Activated CD8-positive, alpha-beta memory T cell treated with anti-CD3 and anti-CD28 coated beads, Interleukin-2, amount 50 U/mL, for 24 hours (primary cell): Measurements from ENCODE around the gene KRTAP17-1.
"Not testable (repeated sequence)": the region's sequence is repeated elsewhere in the genome, so short reads cannot be mapped to it uniquely, and the experiment has no call there.

Experiments used
- DNase-seq: peaks from one replicate; pipeline ENCODE4 v3.0.0-alpha.2; 2020; ENCODE audit errors: extremely low read depth

The KRTAP17-1 gene, protein sequence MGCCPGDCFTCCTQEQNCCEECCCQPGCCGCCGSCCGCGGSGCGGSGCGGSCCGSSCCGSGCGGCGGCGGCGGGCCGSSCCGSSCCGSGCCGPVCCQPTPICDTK

DNA sequence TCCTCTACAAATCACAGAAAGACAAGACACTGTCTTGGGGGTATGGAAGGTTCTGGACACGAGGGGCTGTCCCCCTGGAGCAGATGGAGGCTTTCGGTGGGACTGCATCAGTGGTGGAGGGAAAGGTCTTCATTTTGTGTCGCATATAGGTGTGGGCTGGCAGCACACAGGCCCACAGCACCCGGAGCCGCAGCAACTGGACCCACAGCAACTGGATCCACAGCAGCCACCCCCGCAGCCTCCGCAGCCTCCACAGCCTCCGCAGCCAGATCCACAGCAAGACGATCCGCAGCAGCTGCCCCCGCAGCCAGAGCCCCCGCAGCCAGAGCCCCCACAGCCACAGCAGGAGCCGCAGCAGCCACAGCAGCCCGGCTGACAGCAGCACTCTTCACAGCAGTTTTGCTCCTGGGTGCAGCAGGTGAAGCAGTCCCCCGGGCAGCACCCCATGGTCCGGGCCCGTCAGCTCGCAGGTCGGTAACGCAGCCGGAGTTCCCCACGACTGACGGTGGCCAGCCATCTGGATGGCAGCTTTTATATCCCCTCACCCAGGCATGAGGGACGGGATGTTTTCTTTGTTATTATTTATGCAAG is at the start of gene KRTAP17-1:
TSS of gene KRTAP17-1 (minus strand) at position 507 of the 591 bp plus-strand sequence. CDS start at position 447, 60 bp downstream.
- no peak for DNase-seq

DNA sequence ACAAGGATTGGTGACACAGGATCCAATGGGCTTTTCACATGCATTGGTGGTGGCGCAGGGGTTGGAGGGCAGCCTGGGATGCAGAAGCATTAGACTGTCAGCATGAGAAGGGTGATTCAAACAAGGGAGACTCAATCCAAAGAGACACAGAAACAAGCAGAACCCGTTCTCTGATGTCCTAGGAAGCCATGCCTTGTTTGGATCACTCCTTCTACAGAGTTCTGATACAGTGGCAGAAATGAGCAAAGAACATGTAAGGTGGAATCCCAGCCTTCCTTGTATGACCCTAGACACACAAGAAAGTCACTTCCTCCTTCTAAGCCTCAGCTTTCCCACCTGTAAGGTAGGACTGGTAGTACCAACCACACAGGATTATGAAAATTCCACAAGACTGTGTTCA is 48.4 kb upstream of the KRTAP17-1 start:
- no peak for DNase-seq

DNA sequence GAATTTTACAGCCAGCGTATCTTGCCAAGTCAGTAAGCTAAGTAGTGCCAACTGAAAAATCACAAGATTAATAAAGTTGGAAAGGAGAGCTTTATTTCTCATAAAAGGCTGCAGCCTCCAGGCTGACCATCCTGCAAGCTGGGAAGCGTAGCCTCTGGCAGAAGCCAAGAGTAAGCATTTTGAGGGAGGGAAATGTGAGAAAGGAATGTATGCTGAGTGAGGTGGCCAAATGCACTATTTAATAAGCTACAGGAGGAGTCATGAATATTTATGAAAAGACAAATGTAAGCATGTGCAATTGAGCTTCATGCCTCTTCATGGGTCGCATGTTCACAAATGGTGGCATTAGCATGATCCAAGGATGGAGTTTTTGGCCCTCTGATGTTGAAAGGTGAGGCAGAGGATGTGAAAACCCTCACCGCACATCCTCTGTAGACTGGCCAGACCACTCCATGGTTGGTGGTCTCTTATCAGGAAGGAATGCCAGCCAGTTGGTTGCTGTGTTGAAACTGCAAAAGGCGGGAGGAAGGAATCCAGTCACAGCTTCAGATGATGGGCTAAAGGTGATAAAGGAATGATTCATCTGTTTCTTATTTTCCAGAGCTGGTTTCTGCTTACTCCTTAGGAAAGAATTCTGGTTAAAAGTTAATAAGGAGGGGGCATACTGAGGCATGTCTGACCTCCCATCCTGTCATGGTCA is 44.9 kb upstream of the KRTAP17-1 start:
- DNase-seq, result no peak

DNA sequence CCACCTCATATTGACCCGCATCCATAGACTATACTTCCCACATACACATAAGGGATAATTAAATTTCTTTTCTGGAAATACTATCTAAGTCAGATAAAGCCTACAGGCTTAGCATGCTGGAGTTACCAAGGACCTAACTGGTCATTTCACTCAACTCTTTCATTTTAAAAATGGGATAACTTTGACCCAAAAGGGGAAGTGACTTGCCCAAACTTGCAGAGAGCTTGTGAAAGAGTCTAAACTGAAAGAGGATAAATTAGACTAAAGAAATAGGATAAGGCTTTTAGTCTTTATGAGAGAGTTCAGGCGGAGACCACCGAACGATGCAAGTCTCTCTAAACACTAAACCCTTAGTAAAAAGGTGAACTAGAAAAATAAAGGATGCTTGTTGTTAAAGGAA is 39.0 kb upstream of the KRTAP17-1 start:
- no peak for DNase-seq

DNA sequence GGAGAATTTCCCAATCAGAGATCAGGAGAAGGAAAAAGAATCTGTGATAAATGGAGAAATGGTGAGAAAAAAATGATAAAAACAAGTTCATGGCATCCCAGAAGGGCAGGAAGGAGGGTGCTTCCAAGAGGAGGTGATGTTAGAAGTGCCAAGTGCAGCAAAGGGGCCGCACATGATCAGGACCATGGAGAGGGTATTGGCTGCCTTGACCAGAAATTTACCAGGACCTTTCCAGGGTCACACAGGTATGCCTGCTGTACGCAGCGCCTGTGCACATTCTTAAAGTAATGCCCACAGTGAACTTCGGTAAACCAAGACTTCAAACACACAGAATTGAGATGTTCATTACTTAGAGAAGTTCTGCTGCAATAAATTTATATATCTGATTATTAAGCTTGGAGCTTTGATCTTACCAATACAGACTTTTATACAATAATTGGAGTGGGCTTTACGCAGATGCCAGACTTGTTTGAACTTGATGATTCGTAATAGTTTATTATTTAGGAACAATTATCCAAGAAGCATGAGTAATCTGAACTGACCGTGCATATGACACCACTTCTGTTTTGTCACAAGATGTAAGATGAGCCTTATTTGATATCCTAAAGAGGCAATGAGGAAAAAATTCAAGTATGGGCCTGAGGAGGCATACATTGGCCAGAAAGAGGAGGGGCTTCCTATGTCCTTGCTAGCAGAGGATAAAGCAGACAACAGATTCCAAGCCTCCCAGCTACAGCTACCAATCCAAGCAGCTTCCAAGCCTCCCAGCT is 37.3 kb upstream of the KRTAP17-1 start:
- DNase-seq, result no peak

DNA sequence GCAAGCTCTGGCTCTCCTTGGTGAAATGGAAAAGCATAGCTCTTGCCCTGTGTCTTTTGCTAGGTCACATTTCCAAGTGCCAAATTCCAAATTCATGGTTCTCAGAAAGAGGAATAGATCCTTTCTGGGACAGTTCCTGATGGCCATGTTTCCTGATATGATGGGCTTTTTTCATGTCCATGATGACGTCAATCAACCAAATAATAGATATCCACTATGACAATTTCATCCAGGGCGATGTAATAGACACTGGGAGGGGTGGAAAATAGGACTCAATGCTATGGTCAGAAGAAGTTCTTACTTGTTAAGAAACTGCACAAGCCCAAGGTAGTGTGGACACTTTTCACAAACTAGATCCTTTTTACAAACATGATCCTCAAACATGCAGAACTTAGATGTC is 35.7 kb upstream of the KRTAP17-1 start:
- no peak for DNase-seq

DNA sequence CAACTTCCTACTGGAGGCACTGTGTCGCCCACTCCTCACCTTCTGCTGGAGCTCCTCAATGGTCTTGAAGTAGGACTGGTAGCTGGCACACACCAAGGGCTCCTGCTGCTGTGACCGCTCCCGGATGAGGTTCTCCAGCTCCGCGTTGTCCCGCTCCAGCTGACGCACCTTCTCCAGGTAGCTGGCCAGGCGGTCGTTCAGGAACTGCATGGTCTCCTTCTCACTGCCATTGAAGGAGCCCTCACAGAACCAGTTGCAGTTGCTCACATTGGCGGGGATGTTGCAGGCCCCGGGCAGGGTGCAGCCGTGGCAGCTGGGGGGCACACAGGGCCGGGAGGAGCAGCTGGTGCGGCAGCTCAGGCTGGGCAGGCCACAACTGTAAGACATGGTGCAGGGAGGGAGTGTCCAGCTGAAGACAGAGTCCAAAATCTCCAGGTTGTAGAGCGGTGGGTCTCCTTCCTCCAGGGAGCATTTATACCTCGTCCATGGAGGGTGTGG is 34.9 kb upstream of the KRTAP17-1 start, which contains the start of gene KRT33A:
TSS of gene KRT33A (minus strand) at position 448 of the 498 bp plus-strand sequence. CDS start at position 387, 61 bp downstream.
- not testable (repeated sequence) for DNase-seq

DNA sequence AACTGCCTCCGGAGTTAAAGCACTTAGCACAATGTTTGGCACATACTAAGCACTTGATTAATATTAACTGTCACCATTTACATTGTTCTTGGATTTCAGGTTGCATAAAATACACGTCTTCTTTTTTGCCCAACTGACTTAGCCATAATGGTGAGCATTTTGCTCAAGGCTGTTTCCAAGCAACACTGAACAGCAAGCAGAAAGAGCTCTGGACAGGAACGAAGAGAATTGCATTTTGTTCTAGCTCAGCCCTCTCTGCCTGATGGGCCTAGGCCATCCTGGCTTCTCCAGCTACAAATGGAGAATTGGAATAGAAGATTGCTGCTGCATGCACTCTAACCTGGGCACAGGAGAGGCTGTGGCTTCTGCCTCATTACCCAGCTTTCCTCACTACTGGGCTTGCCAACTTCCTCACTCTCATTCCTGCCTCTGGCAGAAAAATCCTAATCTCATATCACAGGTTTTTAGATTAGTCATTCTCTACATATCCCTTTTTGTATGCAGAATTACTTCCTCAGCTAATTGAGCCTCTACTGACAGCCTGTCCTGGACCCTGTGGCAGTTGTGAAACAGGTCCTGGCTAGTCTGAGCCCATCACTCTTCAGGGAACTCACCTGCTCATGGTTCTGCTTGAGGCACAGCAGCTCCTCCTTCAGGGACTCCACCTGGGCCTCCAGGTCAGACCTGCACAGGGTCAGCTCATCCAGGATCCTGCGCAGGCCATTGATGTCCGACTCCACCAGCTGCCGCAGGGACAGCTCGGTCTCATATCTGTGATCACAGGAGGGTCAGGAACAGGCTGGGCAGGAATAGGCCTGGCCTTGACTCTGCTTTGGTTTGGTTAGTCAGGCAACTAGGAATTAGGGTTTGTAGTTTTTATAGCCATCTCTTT is 32.6 kb upstream of the KRTAP17-1 start:
- no peak for DNase-seq

DNA sequence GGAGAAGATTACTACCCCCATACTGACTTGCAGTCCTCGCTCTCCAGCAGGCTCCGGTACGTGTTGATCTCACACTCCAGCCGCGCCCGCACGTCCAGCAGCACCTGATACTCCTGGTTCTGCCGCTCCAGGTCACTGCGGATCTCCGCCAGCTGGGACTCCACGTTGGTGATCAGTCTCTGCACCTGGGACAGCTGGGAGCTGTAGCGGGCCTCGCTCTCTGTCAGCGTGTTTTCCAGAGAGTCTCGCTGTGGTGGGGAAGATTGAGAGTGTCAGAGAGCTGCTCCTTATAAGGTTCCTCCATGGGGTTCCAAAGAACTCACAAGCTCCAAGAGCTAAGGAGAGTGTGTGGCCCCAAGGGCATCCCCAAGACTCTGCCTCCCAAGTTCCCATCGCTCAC is 30.9 kb upstream of the KRTAP17-1 start:
- not testable (repeated sequence) for DNase-seq

DNA sequence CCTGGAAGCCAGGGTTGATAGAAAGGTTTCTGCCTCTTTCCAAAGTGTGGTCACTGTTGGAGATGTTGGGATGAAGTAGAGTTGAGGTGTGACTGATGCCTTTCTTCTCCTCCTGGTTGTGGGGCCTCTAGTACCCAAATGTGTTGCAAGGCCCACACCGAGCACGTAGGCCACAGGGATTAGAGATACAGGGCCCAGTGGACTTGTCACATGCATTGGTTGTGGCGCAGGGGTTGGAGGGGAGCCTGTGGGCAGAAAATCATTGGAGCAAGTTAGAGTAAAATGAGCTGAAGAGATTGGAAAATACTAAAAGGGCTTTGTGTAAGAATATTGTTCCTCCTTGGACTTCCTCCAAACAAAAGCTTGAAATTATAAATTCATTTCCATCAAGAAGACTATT is 30.5 kb upstream of the KRTAP17-1 start:
- DNase-seq, result no peak

DNA sequence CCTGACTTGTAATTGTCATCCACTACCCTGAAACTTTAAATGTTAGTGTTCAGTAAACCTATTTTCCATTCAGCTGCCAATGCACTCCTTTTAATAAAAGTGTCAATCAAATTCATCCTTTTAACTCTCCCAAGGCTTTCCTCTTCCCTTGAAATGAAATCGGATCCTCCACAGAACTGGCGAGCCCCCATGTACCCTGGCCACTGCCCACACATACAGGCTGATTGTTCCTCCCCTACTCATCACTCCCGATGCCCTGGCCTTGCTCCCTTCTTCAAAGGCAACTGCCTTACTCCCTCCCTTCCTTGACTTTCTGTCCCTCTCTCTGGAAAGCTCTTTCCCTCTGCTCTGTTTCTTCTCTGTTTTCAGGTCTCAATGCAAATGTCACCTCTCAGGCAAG is 27.5 kb upstream of the KRTAP17-1 start:
- DNase-seq, result no peak

DNA sequence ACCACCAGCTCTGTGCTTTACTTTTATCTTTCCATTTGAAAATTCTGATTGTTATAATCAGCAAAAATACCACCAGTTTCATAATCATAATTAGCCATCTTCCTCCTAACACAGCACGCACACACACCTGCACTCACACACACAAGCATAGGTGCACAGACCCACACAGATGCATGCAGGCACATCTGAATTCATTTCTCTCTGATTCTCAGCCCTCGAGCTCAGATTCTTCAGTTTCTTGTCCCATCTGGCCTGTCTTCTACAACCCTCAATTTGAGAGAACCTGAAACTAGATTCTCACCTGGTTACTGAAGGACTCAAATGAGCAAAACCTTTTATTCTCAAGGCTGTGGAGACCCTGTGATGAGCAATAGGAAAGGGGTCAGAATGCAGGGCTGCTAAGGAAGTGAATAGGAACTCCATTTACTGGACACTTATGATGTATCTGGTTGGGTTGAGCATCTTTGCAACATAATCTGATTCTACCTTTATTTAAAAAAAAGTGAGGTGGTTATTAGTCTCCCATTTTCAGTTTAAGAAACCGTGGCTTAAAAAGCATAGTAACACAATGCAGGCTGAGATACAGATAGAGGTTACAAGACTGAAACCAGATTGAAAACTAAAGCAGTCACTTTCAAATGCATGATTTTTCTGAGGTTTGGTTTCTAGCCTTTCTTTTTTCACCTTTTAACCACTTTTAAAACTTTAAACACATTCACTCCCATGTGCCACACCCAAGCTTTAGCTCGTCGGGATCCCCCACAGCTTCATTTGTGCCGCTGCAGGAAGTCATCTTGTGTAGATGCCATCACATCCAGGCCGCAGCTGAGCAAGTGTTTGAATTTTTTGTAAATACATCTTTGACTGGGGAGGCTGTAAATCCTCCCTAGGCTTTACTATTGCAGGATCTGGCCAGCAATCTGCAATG is 25.7 kb upstream of the KRTAP17-1 start:
- no peak for DNase-seq

DNA sequence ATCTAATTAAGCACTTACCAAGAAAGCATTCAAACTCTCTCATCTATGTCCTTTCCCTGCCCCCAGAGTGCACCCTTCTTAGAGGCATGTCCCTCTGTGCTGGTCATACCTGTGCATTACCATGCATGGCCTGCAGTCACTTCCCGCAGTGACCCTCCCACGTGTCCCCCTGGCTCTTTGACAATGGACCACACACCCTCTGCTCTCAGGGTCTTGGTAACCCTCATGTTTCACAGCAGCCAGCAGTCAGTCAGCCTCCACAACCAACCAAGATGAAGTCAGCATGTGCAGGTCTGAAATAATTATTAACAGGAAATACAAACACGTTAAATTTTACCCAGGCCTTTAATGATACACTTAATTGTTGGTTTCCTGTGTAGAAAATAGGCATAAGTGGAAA is 25.0 kb upstream of the KRTAP17-1 start:
- DNase-seq, result no peak

DNA sequence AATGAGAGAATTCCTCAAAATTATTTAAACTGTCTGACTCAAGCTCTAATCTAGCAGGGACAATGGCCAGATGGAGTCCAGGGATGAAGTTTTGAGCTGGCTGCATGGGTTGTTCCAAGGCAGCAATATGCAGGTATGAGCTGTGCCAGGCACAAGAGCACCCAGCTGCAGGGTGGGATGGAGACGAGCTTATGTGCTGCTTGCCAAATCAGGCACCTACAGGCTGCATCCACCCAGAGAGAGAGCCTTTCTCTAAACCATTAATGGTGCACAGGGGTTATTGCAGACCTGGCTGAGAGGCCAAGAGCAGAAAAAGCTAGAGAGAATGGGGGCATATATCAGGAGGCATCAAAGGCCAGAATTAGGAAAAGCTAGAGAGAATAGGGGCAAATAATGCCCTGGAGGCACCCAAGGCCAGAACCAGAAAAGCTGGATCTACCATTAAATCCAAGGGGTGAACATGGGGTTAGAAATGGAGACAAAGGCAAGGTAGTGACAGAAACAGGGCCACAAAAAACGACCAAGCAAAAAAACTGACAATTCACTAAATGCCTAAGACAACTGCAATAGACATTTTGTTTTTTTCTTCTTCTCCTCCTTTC is 24.2 kb upstream of the KRTAP17-1 start:
- DNase-seq, result no peak

DNA sequence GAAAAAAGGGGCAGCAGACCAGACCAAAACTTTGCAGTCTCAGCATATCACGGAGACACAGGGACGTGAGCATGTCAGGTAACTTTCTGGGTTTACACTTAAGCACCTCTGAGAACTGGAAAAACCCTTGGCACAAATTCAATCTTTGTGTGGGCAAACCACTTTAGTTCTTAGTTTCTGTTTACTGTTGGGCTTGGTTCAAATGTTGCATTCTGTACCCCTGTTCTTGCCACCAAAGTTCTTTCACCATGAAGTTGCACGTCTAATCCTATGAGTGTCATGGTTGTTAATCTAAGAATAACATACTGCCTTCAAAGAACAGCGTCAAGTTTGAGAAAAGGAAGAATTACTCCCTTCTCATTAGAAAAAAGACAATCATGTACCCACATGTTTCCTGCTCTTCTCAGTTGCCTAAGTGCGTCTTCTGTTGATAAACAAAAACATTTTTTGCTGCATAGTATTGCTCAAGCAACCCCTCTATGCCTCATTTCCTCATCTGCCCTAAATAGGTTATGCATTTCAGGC is 23.5 kb upstream of the KRTAP17-1 start:
- DNase-seq, result no peak

DNA sequence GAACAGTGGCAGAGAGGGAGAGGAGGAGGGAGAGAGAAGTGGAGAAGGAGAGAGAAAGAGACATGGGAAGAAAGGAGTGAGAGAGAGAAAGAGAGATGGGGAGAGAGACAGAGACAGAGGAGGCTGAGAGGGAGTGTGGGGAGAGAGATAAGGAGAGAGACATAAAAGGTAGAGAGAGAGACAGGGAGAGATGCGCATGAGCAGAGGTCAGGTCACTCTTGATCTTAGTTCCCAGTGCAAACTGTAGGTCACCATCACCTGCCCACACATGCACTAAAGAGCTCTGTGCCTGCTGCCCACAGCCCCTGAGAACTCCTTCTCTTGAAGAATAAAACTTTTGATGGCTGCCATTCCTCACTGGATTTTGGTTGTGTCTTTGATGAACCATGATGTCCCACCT is 20.2 kb upstream of the KRTAP17-1 start:
- DNase-seq, result no peak

DNA sequence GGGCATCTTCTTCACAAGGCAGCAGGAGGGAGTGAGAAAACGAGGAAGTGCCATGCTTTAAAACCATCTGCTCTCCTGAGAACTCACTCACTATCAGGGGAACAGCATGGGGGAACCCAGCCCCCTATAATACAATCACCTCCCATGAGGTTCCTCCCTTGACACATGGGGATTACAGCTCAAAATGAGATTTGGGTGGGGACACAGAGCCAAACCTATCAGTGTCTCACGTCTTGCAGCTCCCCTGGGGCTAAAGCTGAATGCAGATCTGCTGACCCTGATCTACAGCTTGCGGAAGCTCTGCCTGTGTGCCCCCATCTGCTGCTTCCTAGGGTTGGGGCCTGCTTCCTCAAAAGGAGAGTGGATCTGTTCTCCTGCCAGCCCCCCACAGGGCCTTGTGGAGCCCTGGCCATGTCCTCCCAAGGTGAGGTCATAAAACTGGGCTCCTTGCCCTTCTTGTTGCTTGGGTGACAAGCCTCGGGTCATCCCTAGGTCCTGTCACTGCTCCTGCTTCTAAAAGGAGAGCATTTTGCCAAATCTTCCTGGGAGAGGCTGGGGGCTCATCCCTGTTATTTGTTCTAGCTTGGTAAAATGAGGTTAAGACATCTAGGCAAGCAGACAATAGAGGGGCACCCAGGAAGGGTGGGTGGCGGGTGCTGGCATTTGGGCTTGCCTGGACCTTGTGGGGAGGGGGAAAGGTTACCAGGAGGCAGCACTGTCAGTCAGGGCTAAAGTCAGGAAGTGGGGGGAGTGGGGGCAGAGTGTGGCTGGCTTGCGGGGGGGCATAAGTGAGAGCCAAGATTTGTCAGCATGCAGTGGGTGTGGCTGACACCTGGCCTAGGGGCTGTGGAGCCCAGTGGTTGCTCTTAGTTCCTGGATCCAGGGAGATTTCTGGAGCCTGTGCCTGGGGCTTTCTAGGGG is 19.1 kb upstream of the KRTAP17-1 start:
- DNase-seq, result no peak

DNA sequence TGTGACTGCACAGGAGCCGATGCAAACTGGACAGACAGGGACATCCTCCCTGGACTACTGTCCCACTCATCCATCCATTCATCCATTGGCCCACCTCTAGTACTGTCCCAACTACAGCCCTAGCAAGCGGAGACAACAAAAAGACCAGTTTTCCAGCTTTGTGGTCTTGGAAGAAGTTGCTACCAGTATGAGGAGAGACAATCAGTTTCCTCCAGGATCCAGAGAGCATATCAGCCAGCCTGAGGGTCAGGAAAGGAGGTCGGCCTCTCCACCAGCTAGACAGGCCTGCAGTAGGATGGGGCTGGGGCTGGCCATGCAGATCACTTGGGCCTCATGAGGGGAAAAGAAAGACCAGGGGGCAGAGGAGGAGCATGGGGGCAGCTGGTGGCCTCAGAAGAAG is 18.3 kb upstream of the KRTAP17-1 start:
- no peak for DNase-seq

DNA sequence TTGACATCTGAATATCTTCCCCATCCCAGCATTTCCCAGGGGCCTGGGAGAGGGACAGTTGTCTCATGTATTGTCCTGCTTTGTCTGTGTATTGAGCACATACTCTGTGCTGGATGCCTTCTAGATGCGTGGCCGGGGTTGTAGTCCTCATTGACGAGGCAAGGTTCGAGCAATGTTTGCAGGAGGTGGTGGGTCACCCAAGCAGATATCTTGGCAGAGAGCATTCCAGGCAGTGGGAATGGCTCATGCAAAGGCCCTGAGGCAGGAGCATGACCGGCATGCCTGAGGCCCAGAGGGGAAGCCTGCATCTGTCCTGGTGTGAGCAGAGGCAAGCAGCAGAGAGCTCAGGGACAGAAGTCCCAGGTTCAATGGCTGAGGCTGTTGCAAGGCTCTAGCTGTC is 17.6 kb upstream of the KRTAP17-1 start:
- no peak for DNase-seq
